ENCODE results near the gene KIAA0232. TPM values are rescaled to one million over a fixed set of nuclear protein-coding genes. Genes with fewer than 3 reads are reported as not detected.

KIAA0232 gene
- total and polyA plus RNA-seq, 2 of the 8 experiments (the other 6 are each of a cell fraction or from before 2014, with no cell fraction given) = 5.6 to 23.3 TPM

- Histone ChIP-seq H2BK120ac (replicated peaks; ENCODE audit: low read depth, low read length) (no peak overlapping the region), H3K27ac (ENCODE audit: low read depth, low read length) (no peak overlapping the region), H3K79me2 (ENCODE audit: control insufficient read depth in 1 of 2, insufficient read depth in 2 of 2, low read length in 2 of 2) (no peaks in the 10 kb centered on the region), H4K91ac (replicated peaks; ENCODE audit: insufficient read length, low read length) (no peak overlapping the region), H4K8ac (ENCODE audit: extremely low read depth, insufficient read depth, low read length) (peak overlapping the region; percentile 86), H4K20me1 (replicated peaks in 1 of 2; ENCODE audit: control insufficient read depth in 1 of 2, insufficient read depth in 2 of 2, low read length in 2 of 2) (no peaks in the 10 kb centered on the region), H4K5ac (ENCODE audit: insufficient read length, low read depth, low read length) (no peak overlapping the region), H3K4ac (replicated peaks; ENCODE audit: insufficient read length, low read depth, low read length) (no peak overlapping the region), H2BK15ac (ENCODE audit: low read length) (no peak overlapping the region), H3K4me1 (replicated peaks in 1 of 4; ENCODE audit: control insufficient read depth in 3 of 4, insufficient read depth in 4 of 4, low read length in 3 of 4) (peaks cover 0 to 6% (median 0%) of the 10 kb centered on the region in 4 experiments; a peak in 2 of 7 replicates), H3K4me3 (ENCODE audit: extremely low read depth in 1 of 4, insufficient read depth in 2 of 4, low read depth in 3 of 4, low read length in 4 of 4) (no peak overlapping the region), H2BK20ac (ENCODE audit: low read length) (no peak overlapping the region), H2AFZ (ENCODE audit: low read length) (peak overlapping the region; percentile 16; the same call in 1 of the 2 replicates), H3K23me2 (ENCODE audit: low read depth, low read length) (no peaks in the 10 kb centered on the region), H3K36me3 (ENCODE audit: control insufficient read depth in 2 of 4, insufficient read depth in 4 of 4, low read length in 3 of 4) (no peaks in the 10 kb centered on the region), H3K14ac (ENCODE audit: insufficient read length) (no peak overlapping the region), H3K4me2 (ENCODE audit: insufficient read depth in 1 of 2, low read depth in 2 of 2, low read length in 2 of 2) (no peak overlapping the region), H3K9me3 (ENCODE audit: insufficient read depth in 2 of 2, low read depth in 1 of 2, low read length in 1 of 2) (peaks cover 0 to 2% of the 10 kb centered on the region in 2 experiments; a peak in 2 of 4 replicates), H3K9ac (replicated peaks in 1 of 4; ENCODE audit: extremely low read depth in 1 of 4, low read depth in 3 of 4, low read length in 3 of 4) (no peak overlapping the region), H2AK5ac (ENCODE audit: low read depth, low read length) (no peak overlapping the region), H3K56ac (replicated peaks; ENCODE audit: insufficient read length, low read depth, low read length) (no peak overlapping the region), H3K23ac (ENCODE audit: insufficient read length) (no peak overlapping the region), H2BK5ac (ENCODE audit: low read depth, low read length) (no peak overlapping the region), H2BK12ac (ENCODE audit: low read depth, low read length) (no peak overlapping the region), H3K18ac (ENCODE audit: extremely low read depth, low read length) (no peak overlapping the region), H3K79me1 (ENCODE audit: low read depth, low read length) (no peaks in the 10 kb centered on the region), H3K27me3 (replicated peaks in 1 of 4; ENCODE audit: control insufficient read depth in 3 of 4, extremely low read depth in 1 of 4, insufficient read depth in 3 of 4, low read length in 3 of 4) (no peaks in the 10 kb centered on the region)
- 86% methylated on average over 15 of the region's 18 CpGs; no CpG with 5 or more reads in 1 of the 2 experiments for WGBS, 2 experiments (ENCODE audit: extremely low coverage in 1 of 2, insufficient coverage in 1 of 2, insufficient read length in 1 of 2, insufficient replicate concordance in 2 of 2, low coverage in 1 of 2, low lambda C conversion rate in 2 of 2, missing lambda C conversion rate in 1 of 2)
- CTCF ChIA-PET (ENCODE audit: partially characterized antibody) = no interaction called here
- TF ChIP-seq CTCF (IDR thresholded peaks at IDR 0.05; ENCODE audit: control extremely low read depth in 1 of 3, insufficient read depth in 1 of 3, low read depth in 1 of 3, low read length in 3 of 3) = no peak
- TF ChIP-seq CHD2 (IDR thresholded peaks at IDR 0.05; ENCODE audit: low read length) = no peak
- no peak for TF ChIP-seq CBX5 (IDR thresholded peaks at IDR 0.05; ENCODE audit: low read depth, low read length)
- no peak for TF ChIP-seq JUND (IDR thresholded peaks at IDR 0.05; ENCODE audit: low read length)
- no peak for TF ChIP-seq EGR1 (IDR thresholded peaks at IDR 0.05; ENCODE audit: borderline replicate concordance, low read depth, low read length)
- FAIRE-seq = no peak
- POLR2A ChIA-PET (ENCODE audit: partially characterized antibody) = no interaction called here
- DNase-seq (ENCODE audit: low read depth in 1 of 2, low spot score in 2 of 2) = no peak
Measured at GRCh38 chr4:6753103-6753560, 29.4 kb upstream of the KIAA0232 start.

Measured in H1 (cell line).